Measurements from ENCODE around the gene ALOXE3.

GRCh38 chr17:8153525-8153956 is 35.2 kb upstream of the ALOXE3 start:
- TF ChIP-seq REST (IDR thresholded peaks at IDR 0.05; ENCODE audit: insufficient read depth in 1 of 2, low read depth in 2 of 2, low read length in 2 of 2) (no peak), POLR2AphosphoS5 (IDR thresholded peaks at IDR 0.05; ENCODE audit: low read depth, low read length) (no peak), SIN3A (IDR thresholded peaks at IDR 0.05; ENCODE audit: borderline replicate concordance, insufficient read depth, low read length) (peak; percentile 58; the same call in 1 of the 2 replicates), TAF1 (IDR thresholded peaks at IDR 0.05; ENCODE audit: borderline replicate concordance, insufficient read depth, low read length) (peak; percentile 54; the same call in 1 of the 2 replicates), FOXP2 (optimal IDR thresholded peaks at IDR 0.05; ENCODE audit: borderline replicate concordance, extremely low read depth, extremely low read length, insufficient read depth) (no peak)

Measured in PFSK-1 (cell line).